Endometrial microvascular endothelial cells (primary cell): ENCODE data around the gene SETD5. TPM values are rescaled to one million over a fixed set of nuclear protein-coding genes. Genes with fewer than 3 reads are reported as not detected.

Source experiments
- in situ Hi-C: cut with HindIII; loops from 2 replicates; pipeline ENCODE4 v1.10.0; 2017; ENCODE audit warnings: low sequenced_read_pairs, low pct_unique_long_range_greater_than_20kb; ENCODE audit errors: inconsistent ontology term
- total RNA-seq: library from RNA; depleted of rRNA; stranded (reverse); fragments of >200 nt; gene quantifications from one replicate; pipeline ENCODE4 v1.2.3, GENCODE V29; 2015; ENCODE audit errors: inconsistent ontology term

SETD5 gene
- total RNA-seq, 1 donor from 2014 or later: 47.5 TPM

GRCh38 chr3:9386501-9387321 is 10.7 kb upstream of the SETD5 start:
- in situ Hi-C loops: no loop called here

- in situ Hi-C loops: no loop called here
Observed at GRCh38 chr3:9387322-9387655, 10.1 kb upstream of the SETD5 start.

- in situ Hi-C loops: no loop called here
Observed at GRCh38 chr3:9388142-9388541, 9.3 kb upstream of the SETD5 start.

GRCh38 chr3:9388562-9389272 is 8.7 kb upstream of the SETD5 start:
- in situ Hi-C loops: no loop called here

GRCh38 chr3:9390265-9390888 is 7.0 kb upstream of the SETD5 start:
- in situ Hi-C loops: no loop called here

GRCh38 chr3:9392041-9392440 is 5.4 kb upstream of the SETD5 start:
- in situ Hi-C loops: no loop called here

- in situ Hi-C loops: no loop called here
Observed at GRCh38 chr3:9395570-9396300, 1.7 kb upstream of the SETD5 start.

- in situ Hi-C loops: no loop called here
Observed at GRCh38 chr3:9396301-9396631, 1.1 kb upstream of the SETD5 start.

- in situ Hi-C loops: no loop called here
Observed at GRCh38 chr3:9396632-9397331, 633 bp upstream of the SETD5 start.

GRCh38 chr3:9397906-9398699 is 688 bp downstream of the SETD5 start:
- in situ Hi-C loops: no loop called here

GRCh38 chr3:9398700-9399336 is 1.4 kb downstream of the SETD5 start:
- in situ Hi-C loops: no loop called here

- in situ Hi-C loops: no loop called here
Observed at GRCh38 chr3:9399337-9399703, 1.9 kb downstream of the SETD5 start.

GRCh38 chr3:9399746-9400145 is 2.3 kb downstream of the SETD5 start:
- in situ Hi-C loops: no loop called here

GRCh38 chr3:9400616-9401015 is 3.2 kb downstream of the SETD5 start:
- in situ Hi-C loops: no loop called here

GRCh38 chr3:9401986-9402385 is 4.6 kb downstream of the SETD5 start:
- in situ Hi-C loops: no loop called here

- in situ Hi-C loops: no loop called here
Observed at GRCh38 chr3:9402410-9403228, 5.2 kb downstream of the SETD5 start.

GRCh38 chr3:9403463-9403862 is 6.0 kb downstream of the SETD5 start:
- in situ Hi-C loops: no loop called here
